Fibroblast of mammary gland (primary cell): ENCODE data around the gene ZNF267.
A peak's percentile ranks its signal among the peaks of the same experiment; 100 is the strongest.
"Not testable (repeated sequence)": the region's sequence is repeated elsewhere in the genome, so short reads cannot be mapped to it uniquely, and the experiment has no call there.

ENCODE experiments used
- DNase-seq: peaks from one replicate; pipeline ENCODE4 v3.0.0-alpha.2; 2010; ENCODE audit warnings: low read depth
- H3K4me3 ChIP-seq: 2 replicates; pipeline ENCODE4 v1.5.1; 2011; ENCODE audit warnings: low read depth, mild to moderate bottlenecking, low read length, moderate library complexity; ENCODE audit not compliant: control insufficient read depth
- CTCF ChIP-seq: conservative IDR thresholded peaks from 2 replicates; pipeline ENCODE4 v1.5.1; 2011; ENCODE audit warnings: low read depth, low read length, inconsistent platforms; ENCODE audit not compliant: control insufficient read depth, insufficient read depth

ZNF267 gene

GRCh38 chr16:31877876-31878642 lies 4.5 kb downstream of the ZNF267 start:
- no peak for DNase-seq
- TF ChIP-seq CTCF, result no peak
- H3K4me3 ChIP-seq, result no peak overlapping the region

- TF ChIP-seq CTCF, result no peak
- no peak for DNase-seq
- no peak overlapping the region for H3K4me3 ChIP-seq
Measured at GRCh38 chr16:31879937-31880321, 6.3 kb downstream of the ZNF267 start.

GRCh38 chr16:31880322-31880979 lies 6.8 kb downstream of the ZNF267 start:
- DNase-seq, result peak; percentile 80
- H3K4me3 ChIP-seq, result no peak overlapping the region
- no peak for TF ChIP-seq CTCF

GRCh38 chr16:31886227-31886626 lies 12.6 kb downstream of the ZNF267 start:
- no peak overlapping the region for H3K4me3 ChIP-seq
- no peak for DNase-seq
- no peak for TF ChIP-seq CTCF

GRCh38 chr16:31888735-31889134 lies 15.1 kb downstream of the ZNF267 start:
- no peak overlapping the region for H3K4me3 ChIP-seq
- no peak for TF ChIP-seq CTCF
- no peak for DNase-seq

- not testable (repeated sequence) for H3K4me3 ChIP-seq, DNase-seq
Measured at GRCh38 chr16:31892111-31892510, 18.5 kb downstream of the ZNF267 start.

GRCh38 chr16:31893824-31894223 lies 20.2 kb downstream of the ZNF267 start:
- TF ChIP-seq CTCF, result no peak
- no peak for DNase-seq
- H3K4me3 ChIP-seq, result no peak overlapping the region
